ENCODE data around the gene MPV17. TPM values are rescaled to one million over a fixed set of nuclear protein-coding genes. Genes with fewer than 3 reads are reported as not detected.

Gene MPV17
- total RNA-seq, 2 donors from 2014 or later, result 46.6 to 59.6 TPM

DNA sequence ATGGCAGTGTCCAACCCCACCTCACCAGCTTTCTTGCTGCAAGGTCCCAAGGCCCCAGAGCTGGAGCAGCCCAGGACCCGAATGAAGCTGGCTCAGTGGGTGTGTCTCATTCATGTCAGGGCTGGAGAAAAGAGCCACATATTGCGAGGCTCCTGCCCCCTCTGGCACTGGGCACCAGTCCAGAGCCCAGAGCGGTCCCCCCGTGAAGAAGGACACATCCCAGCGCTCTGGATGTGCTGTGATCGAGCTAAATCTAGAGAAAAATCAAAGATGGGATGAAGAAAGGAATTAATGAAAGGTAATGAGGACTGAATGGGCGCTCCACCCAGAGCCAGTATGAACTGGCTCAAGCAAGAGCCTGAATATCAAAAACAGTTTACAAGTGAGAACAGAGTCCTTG is 13.3 kb upstream of the MPV17 start:
- H3K4me3 ChIP-seq (ENCODE audit: low read length), result no peak overlapping the region
- DNase-seq, result no peak
- H3K27me3 ChIP-seq (ENCODE audit: control insufficient read depth, insufficient read depth, low read length, poor library complexity, severe bottlenecking), result no peaks in the 10 kb centered on the region
- Mint-ChIP-seq H3K4me1 (no peaks in the 10 kb centered on the region), H3K4me3 (no peak overlapping the region), H3K36me3 (ENCODE audit: low read depth) (peaks cover 80% of the 10 kb centered on the region), H3K9me3 (no peaks in the 10 kb centered on the region), H3K27ac (no peak overlapping the region), H3K27me3 (ENCODE audit: insufficient read depth) (no peaks in the 10 kb centered on the region)
- WGBS, 2 experiments (ENCODE audit: insufficient coverage in 1 of 2, insufficient read length in 1 of 2), result 96 to 98% methylated on average over 5 to 7 of the region's 7 CpGs
- no peaks in the 10 kb centered on the region for H3K4me1 ChIP-seq (ENCODE audit: control insufficient read depth, insufficient read depth, low read length)
- H3K27ac ChIP-seq (ENCODE audit: low read depth, low read length), result no peak overlapping the region
- no peak for TF ChIP-seq CTCF (conservative IDR thresholded peaks at IDR 0.05)
- peaks cover 83% of the 10 kb centered on the region for H3K36me3 ChIP-seq (ENCODE audit: control insufficient read depth, insufficient read depth, low read length)
- H3K9ac ChIP-seq (ENCODE audit: extremely low read depth, low read length, poor library complexity, severe bottlenecking), result no peak overlapping the region
- no peaks in the 10 kb centered on the region for H3K9me3 ChIP-seq (ENCODE audit: control insufficient read depth, low read length)

DNA sequence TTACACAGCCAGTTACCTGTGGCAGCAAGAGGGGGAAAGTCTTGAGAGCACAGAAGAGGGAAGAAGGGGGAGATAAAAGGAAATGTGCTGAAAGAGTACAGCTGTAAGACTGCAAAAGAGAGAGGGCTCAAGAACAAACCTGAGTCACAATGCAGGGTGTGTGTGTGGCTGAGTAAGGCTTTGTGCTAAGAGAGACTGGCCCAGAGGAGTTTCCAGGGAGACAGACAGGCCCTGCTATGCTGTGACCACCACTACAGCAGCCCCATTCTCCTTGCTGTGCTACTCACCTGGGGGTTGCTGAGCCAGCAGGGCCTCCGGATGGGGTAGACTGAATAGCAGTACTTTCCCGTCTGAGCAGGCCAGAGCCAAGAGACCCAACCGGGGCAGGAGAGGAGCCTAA is 12.4 kb upstream of the MPV17 start:
- peaks cover 80% of the 10 kb centered on the region for H3K36me3 Mint-ChIP-seq (ENCODE audit: low read depth)
- no peak overlapping the region for H3K4me3 Mint-ChIP-seq
- H3K27me3 Mint-ChIP-seq (ENCODE audit: insufficient read depth), result no peaks in the 10 kb centered on the region
- Histone ChIP-seq H3K27me3 (ENCODE audit: control insufficient read depth, insufficient read depth, low read length, poor library complexity, severe bottlenecking) (no peaks in the 10 kb centered on the region), H3K4me1 (ENCODE audit: control insufficient read depth, insufficient read depth, low read length) (no peaks in the 10 kb centered on the region), H3K4me3 (ENCODE audit: low read length) (no peak overlapping the region), H3K9ac (ENCODE audit: extremely low read depth, low read length, poor library complexity, severe bottlenecking) (no peak overlapping the region), H3K27ac (ENCODE audit: low read depth, low read length) (no peak overlapping the region), H3K9me3 (ENCODE audit: control insufficient read depth, low read length) (no peaks in the 10 kb centered on the region), H3K36me3 (ENCODE audit: control insufficient read depth, insufficient read depth, low read length) (peaks cover 82% of the 10 kb centered on the region)
- no peaks in the 10 kb centered on the region for H3K9me3 Mint-ChIP-seq
- H3K4me1 Mint-ChIP-seq, result no peaks in the 10 kb centered on the region
- 87 to 100% methylated on average over 1 to 3 of the region's 3 CpGs for WGBS, 2 experiments (ENCODE audit: insufficient coverage in 1 of 2, insufficient read length in 1 of 2)
- DNase-seq, result no peak
- H3K27ac Mint-ChIP-seq, result no peak overlapping the region
- no peak for TF ChIP-seq CTCF (conservative IDR thresholded peaks at IDR 0.05)

DNA sequence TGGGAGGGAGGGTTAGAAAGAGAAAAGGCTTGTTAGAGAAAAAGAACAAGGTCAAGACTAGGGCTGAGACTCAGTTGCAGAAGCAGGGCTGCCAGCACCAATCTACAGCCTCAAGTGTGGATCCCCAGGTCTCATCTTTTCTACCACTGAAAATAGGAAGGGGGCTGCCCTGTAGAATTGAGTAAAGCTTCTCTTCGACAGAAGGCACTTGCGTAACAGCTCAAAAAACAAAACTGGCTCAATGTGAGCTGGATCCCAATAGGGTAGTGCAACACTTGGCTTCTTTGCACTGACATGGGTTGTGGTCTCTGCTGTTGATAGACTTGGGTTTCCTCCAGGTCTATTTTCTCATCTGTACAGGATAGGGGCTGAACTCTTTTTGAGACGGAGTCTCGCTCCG is 1.8 kb upstream of the MPV17 start:
- no peak overlapping the region for H3K4me3 Mint-ChIP-seq
- peaks cover 40% of the 10 kb centered on the region for H3K36me3 ChIP-seq (ENCODE audit: control insufficient read depth, insufficient read depth, low read length)
- peak overlapping the region; percentile 75 for H3K27ac Mint-ChIP-seq
- no peak for DNase-seq
- peaks cover 35% of the 10 kb centered on the region for H3K36me3 Mint-ChIP-seq (ENCODE audit: low read depth)
- no peaks in the 10 kb centered on the region for H3K27me3 Mint-ChIP-seq (ENCODE audit: insufficient read depth)
- no peaks in the 10 kb centered on the region for H3K4me1 ChIP-seq (ENCODE audit: control insufficient read depth, insufficient read depth, low read length)
- no peak for TF ChIP-seq CTCF (conservative IDR thresholded peaks at IDR 0.05)
- H3K9ac ChIP-seq (ENCODE audit: extremely low read depth, low read length, poor library complexity, severe bottlenecking), result no peak overlapping the region
- no peaks in the 10 kb centered on the region for H3K9me3 ChIP-seq (ENCODE audit: control insufficient read depth, low read length)
- no peaks in the 10 kb centered on the region for H3K9me3 Mint-ChIP-seq
- H3K27me3 ChIP-seq (ENCODE audit: control insufficient read depth, insufficient read depth, low read length, poor library complexity, severe bottlenecking), result no peaks in the 10 kb centered on the region
- H3K27ac ChIP-seq (ENCODE audit: low read depth, low read length), result no peak overlapping the region
- no peak overlapping the region for H3K4me3 ChIP-seq (ENCODE audit: low read length)
- H3K4me1 Mint-ChIP-seq, result peaks cover 15% of the 10 kb centered on the region
- 86 to 100% methylated on average over 1 to 5 of the region's 5 CpGs for WGBS, 2 experiments (ENCODE audit: insufficient coverage in 1 of 2, insufficient read length in 1 of 2)

Measured in endodermal cell (in vitro differentiated cells).